HepG2 (cell line): Measurements from ENCODE around the gene ZNF277. TPM values are rescaled to one million over a fixed set of nuclear protein-coding genes. Genes with fewer than 3 reads are reported as not detected.

ENCODE experiments used
- ATRX ChIP-seq: sonication (generic); formaldehyde crosslinking; IDR thresholded peaks from 2 replicates; pipeline ENCODE4 v1.4.0; 2020; ENCODE audit warnings: missing genetic modification reagents, borderline replicate concordance
- CREB3 ChIP-seq: sonication (generic); formaldehyde crosslinking; IDR thresholded peaks from 2 replicates; pipeline ENCODE4 v1.5.0; 2020; ENCODE audit warnings: missing genetic modification reagents
- FOSL2 ChIP-seq: sonication (generic); formaldehyde crosslinking; IDR thresholded peaks from 2 replicates; pipeline ENCODE4 v1.4.0; 2020; ENCODE audit warnings: missing genetic modification reagents
- HNF4A ChIP-seq: sonication (generic); formaldehyde crosslinking; IDR thresholded peaks from 2 replicates; pipeline ENCODE4 v1.4.0; 2020; ENCODE audit warnings: missing genetic modification reagents
- MEIS1 ChIP-seq: sonication (generic); formaldehyde crosslinking; IDR thresholded peaks from 2 replicates; pipeline ENCODE4 v1.9.0; 2021; ENCODE audit warnings: mild to moderate bottlenecking, missing genetic modification reagents, moderate library complexity, borderline replicate concordance
- NCOR1 ChIP-seq: fragments of 200-600 bp; sonication (generic); IDR thresholded peaks from 2 replicates; pipeline ENCODE4 v1.7.0; 2017; ENCODE audit warnings: antibody characterized with exemption, low read length, borderline replicate concordance
- NFYB ChIP-seq: sonication (generic); formaldehyde crosslinking; IDR thresholded peaks from 2 replicates; pipeline ENCODE4 v1.4.0; 2020; ENCODE audit warnings: missing genetic modification reagents
- SAP130 ChIP-seq: IDR thresholded peaks from 2 replicates; pipeline ENCODE4 v1.6.1; 2016; ENCODE audit warnings: low read depth
- SMYD3 ChIP-seq: sonication (generic); formaldehyde crosslinking; IDR thresholded peaks from 2 replicates; pipeline ENCODE4 v1.8.1; 2023; ENCODE audit warnings: mild to moderate bottlenecking, missing genetic modification reagents
- SP4 ChIP-seq: sonication (generic); formaldehyde crosslinking; IDR thresholded peaks from 2 replicates; pipeline ENCODE4 v1.8.1; 2023; ENCODE audit warnings: mild to moderate bottlenecking, missing genetic modification reagents
- WIZ ChIP-seq: sonication (generic); formaldehyde crosslinking; IDR thresholded peaks from 2 replicates; pipeline ENCODE4 v1.5.1; 2020; ENCODE audit warnings: mild to moderate bottlenecking, missing genetic modification reagents
- ZBTB38 ChIP-seq: sonication (generic); formaldehyde crosslinking; IDR thresholded peaks from 2 replicates; pipeline ENCODE4 v1.5.1; 2020; ENCODE audit warnings: mild to moderate bottlenecking, missing genetic modification reagents
- ZFP36L2 ChIP-seq: sonication (generic); formaldehyde crosslinking; IDR thresholded peaks from 2 replicates; pipeline ENCODE4 v1.4.0; 2020; ENCODE audit warnings: missing genetic modification reagents
- ZFP37 ChIP-seq: sonication (generic); formaldehyde crosslinking; IDR thresholded peaks from 2 replicates; pipeline ENCODE4 v1.4.0; 2020; ENCODE audit warnings: missing genetic modification reagents, borderline replicate concordance
- ZMAT3 ChIP-seq: sonication (generic); formaldehyde crosslinking; conservative IDR thresholded peaks from 2 replicates; pipeline ENCODE4 v1.7.0; 2021; ENCODE audit warnings: missing genetic modification reagents
- ZNF282 ChIP-seq: fragments of 450-650 bp; IDR thresholded peaks from 2 replicates; pipeline ENCODE4 v1.6.1; 2018; ENCODE audit not compliant: partially characterized antibody
- ZNF354B ChIP-seq: sonication (generic); formaldehyde crosslinking; IDR thresholded peaks from 2 replicates; pipeline ENCODE4 v1.8.0; 2022; ENCODE audit warnings: mild to moderate bottlenecking, missing genetic modification reagents
- ZNF44 ChIP-seq: sonication (generic); formaldehyde crosslinking; IDR thresholded peaks from 2 replicates; pipeline ENCODE4 v1.5.1; 2020; ENCODE audit warnings: mild to moderate bottlenecking, missing genetic modification reagents
- ZNF710 ChIP-seq: sonication (generic); formaldehyde crosslinking; IDR thresholded peaks from 2 replicates; pipeline ENCODE4 v1.5.0; 2020; ENCODE audit warnings: mild to moderate bottlenecking, missing genetic modification reagents, borderline replicate concordance
- ZNF737 ChIP-seq: sonication (generic); formaldehyde crosslinking; IDR thresholded peaks from 2 replicates; pipeline ENCODE4 v1.5.0; 2020; ENCODE audit warnings: missing genetic modification reagents, mild to moderate bottlenecking, borderline replicate concordance
- ZSCAN9 ChIP-seq: IDR thresholded peaks from 2 replicates; pipeline ENCODE4 v1.6.1; 2016; ENCODE audit warnings: borderline replicate concordance
- polyA plus RNA-seq, 8 experiments: library from polyadenylated mRNA; depleted of rRNA in 3 of 8; stranded (reverse) in 7 of 8; unstranded in 1 of 8; fragments of >200 nt; fragmentation: Illumina TruSeq in 4 of 8; extraction: Trizol in 4 of 8; gene quantifications; 2 replicates each; pipeline versions ENCODE4 v1.2.1 to v1.2.3, GENCODE V29; 2011 to 2016; ENCODE audit warnings: low read depth in 4 of 8, missing spikeins in 1 of 8, mixed read lengths in 1 of 8; ENCODE audit not compliant: insufficient read depth in 1 of 8
- total RNA-seq, 5 experiments: library from RNA; depleted of rRNA; stranded (reverse); fragments of >200 nt; fragmentation: Illumina TruSeq; extraction: Trizol; gene quantifications; 2 replicates each; pipeline ENCODE4 v1.2.3, GENCODE V29; 2016; ENCODE audit warnings: low read depth in 1 of 5
- TF ChIP-seq, protein P1 (sequence below): sonication (generic); formaldehyde crosslinking; conservative IDR thresholded peaks from 2 replicates; pipeline ENCODE4 v1.4.0; 2020; ENCODE audit warnings: missing genetic modification reagents
- TF ChIP-seq, protein P2 (sequence below): sonication (generic); formaldehyde crosslinking; conservative IDR thresholded peaks from 2 replicates; pipeline ENCODE4 v1.4.0; 2020; ENCODE audit warnings: mild to moderate bottlenecking, missing genetic modification reagents, moderate library complexity

ZNF277 gene
- total and polyA plus RNA-seq, 2 of the 13 experiments (the other 11 are each of a cell fraction or from before 2014, with no cell fraction given): 29.1 to 30.1 TPM

DNA sequence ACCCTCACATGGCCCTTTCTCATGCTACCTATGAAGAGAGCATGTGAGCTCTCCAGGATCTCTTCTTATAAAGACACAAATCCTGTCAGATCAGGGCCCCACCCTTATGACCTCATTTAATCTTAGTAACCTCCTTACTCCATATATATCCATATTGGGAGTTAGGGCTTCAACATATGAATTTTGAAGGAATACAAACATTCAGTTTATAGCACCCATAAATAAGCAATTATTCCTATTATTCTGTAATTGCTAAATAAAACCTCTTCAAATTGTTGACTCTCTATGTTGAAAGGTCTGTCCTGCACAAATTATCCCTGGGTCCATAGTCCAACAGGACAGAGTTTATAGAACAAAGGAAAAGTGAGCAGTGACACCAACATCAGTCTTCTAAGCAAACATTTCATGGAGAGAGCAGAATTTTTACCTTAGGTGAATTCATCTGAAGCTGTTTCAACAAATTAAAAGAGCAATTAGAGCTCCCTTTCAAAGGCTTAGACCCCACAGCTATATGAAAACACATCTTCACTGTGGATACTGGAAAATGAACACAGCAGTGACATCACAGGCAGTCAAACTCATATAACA lies 12.5 kb upstream of the ZNF277 start (continued):
- peak; percentile 33; the same call in 1 of the 2 replicates for TF ChIP-seq ZNF710 (CRISPR knock-in tag)
- no peak for TF ChIP-seq MEIS1 (CRISPR knock-in tag)
- TF ChIP-seq ZMAT3 (CRISPR knock-in tag): 0 out of 2 replicates have a peak, but pooled peaks have one; percentile 33
- TF ChIP-seq SAP130 (CRISPR knock-in tag): peak; percentile 73
- TF ChIP-seq, protein P1, sequence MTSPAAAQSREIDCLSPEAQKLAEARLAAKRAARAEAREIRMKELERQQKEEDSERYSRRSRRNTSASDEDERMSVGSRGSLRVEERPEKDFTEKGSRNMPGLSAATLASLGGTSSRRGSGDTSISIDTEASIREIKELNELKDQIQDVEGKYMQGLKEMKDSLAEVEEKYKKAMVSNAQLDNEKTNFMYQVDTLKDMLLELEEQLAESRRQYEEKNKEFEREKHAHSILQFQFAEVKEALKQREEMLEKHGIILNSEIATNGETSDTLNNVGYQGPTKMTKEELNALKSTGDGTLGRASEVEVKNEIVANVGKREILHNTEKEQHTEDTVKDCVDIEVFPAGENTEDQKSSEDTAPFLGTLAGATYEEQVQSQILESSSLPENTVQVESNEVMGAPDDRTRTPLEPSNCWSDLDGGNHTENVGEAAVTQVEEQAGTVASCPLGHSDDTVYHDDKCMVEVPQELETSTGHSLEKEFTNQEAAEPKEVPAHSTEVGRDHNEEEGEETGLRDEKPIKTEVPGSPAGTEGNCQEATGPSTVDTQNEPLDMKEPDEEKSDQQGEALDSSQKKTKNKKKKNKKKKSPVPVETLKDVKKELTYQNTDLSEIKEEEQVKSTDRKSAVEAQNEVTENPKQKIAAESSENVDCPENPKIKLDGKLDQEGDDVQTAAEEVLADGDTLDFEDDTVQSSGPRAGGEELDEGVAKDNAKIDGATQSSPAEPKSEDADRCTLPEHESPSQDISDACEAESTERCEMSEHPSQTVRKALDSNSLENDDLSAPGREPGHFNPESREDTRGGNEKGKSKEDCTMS (CRISPR knock-in tag): no peak
- TF ChIP-seq NCOR1: peak; percentile 99
- no peak; the same call in 1 of the 2 replicates for TF ChIP-seq FOSL2
- no peak for TF ChIP-seq ZFP36L2
- TF ChIP-seq ZNF354B: no peak
- TF ChIP-seq, protein P2, sequence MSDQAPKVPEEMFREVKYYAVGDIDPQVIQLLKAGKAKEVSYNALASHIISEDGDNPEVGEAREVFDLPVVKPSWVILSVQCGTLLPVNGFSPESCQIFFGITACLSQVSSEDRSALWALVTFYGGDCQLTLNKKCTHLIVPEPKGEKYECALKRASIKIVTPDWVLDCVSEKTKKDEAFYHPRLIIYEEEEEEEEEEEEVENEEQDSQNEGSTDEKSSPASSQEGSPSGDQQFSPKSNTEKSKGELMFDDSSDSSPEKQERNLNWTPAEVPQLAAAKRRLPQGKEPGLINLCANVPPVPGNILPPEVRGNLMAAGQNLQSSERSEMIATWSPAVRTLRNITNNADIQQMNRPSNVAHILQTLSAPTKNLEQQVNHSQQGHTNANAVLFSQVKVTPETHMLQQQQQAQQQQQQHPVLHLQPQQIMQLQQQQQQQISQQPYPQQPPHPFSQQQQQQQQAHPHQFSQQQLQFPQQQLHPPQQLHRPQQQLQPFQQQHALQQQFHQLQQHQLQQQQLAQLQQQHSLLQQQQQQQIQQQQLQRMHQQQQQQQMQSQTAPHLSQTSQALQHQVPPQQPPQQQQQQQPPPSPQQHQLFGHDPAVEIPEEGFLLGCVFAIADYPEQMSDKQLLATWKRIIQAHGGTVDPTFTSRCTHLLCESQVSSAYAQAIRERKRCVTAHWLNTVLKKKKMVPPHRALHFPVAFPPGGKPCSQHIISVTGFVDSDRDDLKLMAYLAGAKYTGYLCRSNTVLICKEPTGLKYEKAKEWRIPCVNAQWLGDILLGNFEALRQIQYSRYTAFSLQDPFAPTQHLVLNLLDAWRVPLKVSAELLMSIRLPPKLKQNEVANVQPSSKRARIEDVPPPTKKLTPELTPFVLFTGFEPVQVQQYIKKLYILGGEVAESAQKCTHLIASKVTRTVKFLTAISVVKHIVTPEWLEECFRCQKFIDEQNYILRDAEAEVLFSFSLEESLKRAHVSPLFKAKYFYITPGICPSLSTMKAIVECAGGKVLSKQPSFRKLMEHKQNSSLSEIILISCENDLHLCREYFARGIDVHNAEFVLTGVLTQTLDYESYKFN: peak; percentile 94
- TF ChIP-seq HNF4A (CRISPR knock-in tag): peak; percentile 96
- no peak for TF ChIP-seq ZFP37
- no peak for TF ChIP-seq ZBTB38 (CRISPR knock-in tag)
- TF ChIP-seq ZNF282: no peak
- no peak for TF ChIP-seq SP4 (CRISPR knock-in tag)
- TF ChIP-seq NFYB (CRISPR knock-in tag): no peak
- no peak for TF ChIP-seq ATRX
- TF ChIP-seq ZNF737: no peak
- TF ChIP-seq WIZ (CRISPR knock-in tag): no peak
- 0 out of 2 replicates have a peak, but pooled peaks have one; percentile 45 for TF ChIP-seq SMYD3 (CRISPR knock-in tag)
- TF ChIP-seq ZNF44 (CRISPR knock-in tag): no peak
- no peak for TF ChIP-seq CREB3 (CRISPR knock-in tag)
- 0 out of 2 replicates have a peak, but pooled peaks have one; percentile 26 for TF ChIP-seq ZSCAN9 (CRISPR knock-in tag)
